Keratinocyte (primary cell): Measurements from ENCODE around the gene BBS1. TPM values are rescaled to one million over a fixed set of nuclear protein-coding genes. Genes with fewer than 3 reads are reported as not detected.

Experiments used
- DNase-seq: peaks from one replicate; pipeline ENCODE4 v3.0.0-alpha.2; 2011; ENCODE audit warnings: low read depth, missing footprints, low spot score
- FAIRE-seq: peaks from 2 replicates; lab custom pipeline; 2011; peaks lifted over from hg19 to GRCh38; lab: Jason Lieb, UNC
- H2AFZ ChIP-seq: 2 replicates; pipeline ENCODE4 v1.6.0; 2012; ENCODE audit warnings: low read length, control low read depth, inconsistent platforms; ENCODE audit not compliant: control insufficient read depth
- H3K27ac ChIP-seq: 2 replicates; pipeline ENCODE4 v1.5.1; 2011; ENCODE audit warnings: low read length; ENCODE audit not compliant: control insufficient read depth, insufficient read depth
- H3K27me3 ChIP-seq: 3 replicates; pipeline ENCODE4 v1.6.0; 2011; ENCODE audit warnings: low read length; ENCODE audit not compliant: control insufficient read depth, insufficient read depth; ENCODE audit errors: extremely low read depth
- H3K36me3 ChIP-seq, 2 experiments: 2 replicates in 1 of 2; 3 replicates in 1 of 2; pipeline ENCODE4 v1.5.1; 2011; ENCODE audit warnings: low read length in 2 of 2, mild to moderate bottlenecking in 1 of 2; ENCODE audit not compliant: control insufficient read depth in 2 of 2, insufficient read depth in 2 of 2; ENCODE audit errors: extremely low read depth in 1 of 2
- H3K4me1 ChIP-seq: 3 replicates; pipeline ENCODE4 v1.5.1; 2011; ENCODE audit warnings: low read length; ENCODE audit not compliant: control insufficient read depth, insufficient read depth; ENCODE audit errors: extremely low read depth
- H3K4me2 ChIP-seq: 3 replicates; pipeline ENCODE4 v1.6.0; 2011; ENCODE audit warnings: low read depth, low read length; ENCODE audit not compliant: control insufficient read depth, insufficient read depth; ENCODE audit errors: extremely low read depth
- H3K4me3 ChIP-seq, 3 experiments: fragments of 200-600 bp in 1 of 3; sonication (generic) in 1 of 3; 2 replicates in 2 of 3; 3 replicates in 1 of 3; pipeline ENCODE4 v1.5.1; 2011 to 2016; ENCODE audit warnings: low read length in 3 of 3, mild to moderate bottlenecking in 3 of 3, control low read depth in 2 of 3, inconsistent platforms in 1 of 3, low read depth in 1 of 3, mixed read lengths in 1 of 3, mixed run types in 1 of 3, moderate library complexity in 1 of 3; ENCODE audit not compliant: control insufficient read depth in 2 of 3, insufficient read depth in 2 of 3; ENCODE audit errors: extremely low read depth in 1 of 3
- H3K79me2 ChIP-seq: 2 replicates; pipeline ENCODE4 v1.6.0; 2012; ENCODE audit warnings: low read length; ENCODE audit not compliant: control insufficient read depth, insufficient read depth
- H3K9ac ChIP-seq: 3 replicates; pipeline ENCODE4 v1.6.0; 2011; ENCODE audit warnings: low read length; ENCODE audit not compliant: control insufficient read depth, insufficient read depth; ENCODE audit errors: extremely low read depth
- H3K9me1 ChIP-seq: 3 replicates; pipeline ENCODE4 v1.6.0; 2011; ENCODE audit warnings: low read length; ENCODE audit not compliant: control insufficient read depth, insufficient read depth; ENCODE audit errors: extremely low read depth
- H3K9me3 ChIP-seq: 2 replicates; pipeline ENCODE4 v1.5.1; 2012; ENCODE audit warnings: low read depth, low read length; ENCODE audit not compliant: control insufficient read depth
- H4K20me1 ChIP-seq: 3 replicates; pipeline ENCODE4 v1.6.0; 2011; ENCODE audit warnings: low read length; ENCODE audit not compliant: control insufficient read depth, insufficient read depth; ENCODE audit errors: extremely low read depth
- EZH2 ChIP-seq: IDR thresholded peaks from one replicate; pipeline ENCODE4 v1.6.1; 2012; ENCODE audit warnings: inconsistent platforms, mild to moderate bottlenecking, low read length, moderate library complexity
- dilution Hi-C: fragments of 300-500 bp; cut with MboI; formaldehyde crosslinking; loops from one replicate; pipeline ENCODE4 v1.7.0; 2020; ENCODE audit warnings: low sequenced_read_pairs; ENCODE audit not compliant: extremely low pct_ligation_motif_present
- polyA plus RNA-seq, 5 experiments: library from polyadenylated mRNA; depleted of rRNA in 3 of 5; stranded (reverse) in 3 of 5; stranded (forward) in 1 of 5; unstranded in 1 of 5; fragments of >200 nt; gene quantifications; 1 replicate in 1 of 5; 2 replicates in 3 of 5; 3 replicates in 1 of 5; pipeline versions ENCODE4 v1.2.1 to v1.2.3, GENCODE V29; 2011 to 2012; ENCODE audit warnings: missing spikeins in 2 of 5, low read depth in 1 of 5, low replicate concordance in 1 of 5
- TF ChIP-seq, protein P1 (sequence below), 3 experiments: IDR thresholded peaks in 1 of 3; conservative IDR thresholded peaks in 1 of 3; optimal IDR thresholded peaks in 1 of 3; 2 replicates in 2 of 3; 3 replicates in 1 of 3; pipeline versions ENCODE3 to v1.5.1; 2011; ENCODE audit warnings: low read length in 3 of 3, mild to moderate bottlenecking in 3 of 3, moderate library complexity in 2 of 3, control low read depth in 1 of 3, inconsistent platforms in 1 of 3; ENCODE audit not compliant: insufficient read depth in 2 of 3; ENCODE audit errors: extremely low read depth in 1 of 3

The BBS1 gene
- polyA plus RNA-seq, 1 donor (not counting 4 experiments of a cell fraction or from before 2014, with no cell fraction given) = 11.7 TPM

DNA sequence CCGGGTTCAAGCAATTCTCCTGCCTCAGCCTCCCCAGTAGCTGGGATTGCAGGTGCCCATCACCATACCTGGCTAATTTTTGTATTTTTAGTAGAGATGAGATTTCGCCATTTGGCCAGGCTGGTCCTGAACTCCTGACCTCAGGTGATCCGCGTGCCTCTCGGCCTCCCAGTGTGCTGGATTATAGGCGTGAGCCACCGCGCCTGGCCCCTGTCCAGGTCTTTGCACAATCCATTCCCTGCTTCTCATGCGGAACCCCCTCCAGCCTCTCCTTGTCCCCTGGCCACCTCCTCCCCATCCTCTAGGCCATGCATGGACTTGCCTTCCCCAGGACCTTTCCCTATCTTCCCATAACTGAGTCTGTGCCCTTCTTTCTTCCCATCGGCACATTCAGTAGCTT lies 21.5 kb upstream of the BBS1 start:
- no peaks in the 10 kb centered on the region for H4K20me1 ChIP-seq
- no peaks in the 10 kb centered on the region for H3K79me2 ChIP-seq
- peaks cover 35 to 43% of the 10 kb centered on the region in 2 experiments for H3K36me3 ChIP-seq
- H3K27me3 ChIP-seq = no peaks in the 10 kb centered on the region
- H3K9ac ChIP-seq = no peak overlapping the region
- H3K9me1 ChIP-seq = no peaks in the 10 kb centered on the region
- FAIRE-seq = no peak
- no peak for DNase-seq
- no peaks in the 10 kb centered on the region for H3K4me1 ChIP-seq
- H3K9me3 ChIP-seq = no peaks in the 10 kb centered on the region
- TF ChIP-seq, protein P1, sequence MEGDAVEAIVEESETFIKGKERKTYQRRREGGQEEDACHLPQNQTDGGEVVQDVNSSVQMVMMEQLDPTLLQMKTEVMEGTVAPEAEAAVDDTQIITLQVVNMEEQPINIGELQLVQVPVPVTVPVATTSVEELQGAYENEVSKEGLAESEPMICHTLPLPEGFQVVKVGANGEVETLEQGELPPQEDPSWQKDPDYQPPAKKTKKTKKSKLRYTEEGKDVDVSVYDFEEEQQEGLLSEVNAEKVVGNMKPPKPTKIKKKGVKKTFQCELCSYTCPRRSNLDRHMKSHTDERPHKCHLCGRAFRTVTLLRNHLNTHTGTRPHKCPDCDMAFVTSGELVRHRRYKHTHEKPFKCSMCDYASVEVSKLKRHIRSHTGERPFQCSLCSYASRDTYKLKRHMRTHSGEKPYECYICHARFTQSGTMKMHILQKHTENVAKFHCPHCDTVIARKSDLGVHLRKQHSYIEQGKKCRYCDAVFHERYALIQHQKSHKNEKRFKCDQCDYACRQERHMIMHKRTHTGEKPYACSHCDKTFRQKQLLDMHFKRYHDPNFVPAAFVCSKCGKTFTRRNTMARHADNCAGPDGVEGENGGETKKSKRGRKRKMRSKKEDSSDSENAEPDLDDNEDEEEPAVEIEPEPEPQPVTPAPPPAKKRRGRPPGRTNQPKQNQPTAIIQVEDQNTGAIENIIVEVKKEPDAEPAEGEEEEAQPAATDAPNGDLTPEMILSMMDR (optimal IDR thresholded peaks at IDR 0.05 in 1 of 3, IDR thresholded peaks at IDR 0.05 in 1 of 3, conservative IDR thresholded peaks at IDR 0.05 in 1 of 3; ENCODE audit: extremely low read depth in 1 of 3, insufficient read depth in 2 of 3, low read length in 3 of 3) = no peak
- no peak for TF ChIP-seq EZH2
- H3K27ac ChIP-seq = no peak overlapping the region
- dilution Hi-C loops = no loop called here
- no peak overlapping the region for H3K4me3 ChIP-seq
- H3K4me2 ChIP-seq = no peak overlapping the region
- no peak overlapping the region for H2AFZ ChIP-seq

DNA sequence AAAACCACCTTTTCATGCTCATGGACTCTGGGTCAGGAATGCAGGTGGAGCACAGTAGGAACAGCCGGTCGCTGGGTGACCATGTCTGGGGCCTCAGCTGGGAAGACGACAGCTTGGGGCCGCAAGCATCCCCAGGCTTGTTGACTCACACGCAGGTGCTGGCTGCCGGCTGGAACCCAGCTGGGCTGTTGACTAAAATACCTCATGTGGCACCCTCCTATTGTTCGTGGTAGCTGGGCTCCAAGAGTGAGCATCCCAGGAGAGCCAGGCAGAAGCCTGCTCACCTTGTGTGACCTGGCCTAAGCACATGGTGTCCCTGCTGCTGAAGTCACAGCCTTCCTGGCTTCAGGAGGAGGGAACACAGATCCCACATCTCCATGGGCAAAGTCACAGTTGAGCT lies 20.8 kb upstream of the BBS1 start:
- H3K4me1 ChIP-seq = no peaks in the 10 kb centered on the region
- peaks cover 35 to 45% of the 10 kb centered on the region in 2 experiments for H3K36me3 ChIP-seq
- no peaks in the 10 kb centered on the region for H3K27me3 ChIP-seq
- FAIRE-seq (no peak), DNase-seq (no peak)
- no peak overlapping the region for H3K27ac ChIP-seq
- H3K9me3 ChIP-seq = no peaks in the 10 kb centered on the region
- H3K9ac ChIP-seq = no peak overlapping the region
- H2AFZ ChIP-seq = no peak overlapping the region
- H3K79me2 ChIP-seq = no peaks in the 10 kb centered on the region
- TF ChIP-seq, protein P1 (optimal IDR thresholded peaks at IDR 0.05 in 1 of 3, IDR thresholded peaks at IDR 0.05 in 1 of 3, conservative IDR thresholded peaks at IDR 0.05 in 1 of 3; ENCODE audit: extremely low read depth in 1 of 3, insufficient read depth in 2 of 3, low read length in 3 of 3) = no peak
- TF ChIP-seq EZH2 = no peak
- H3K9me1 ChIP-seq = no peaks in the 10 kb centered on the region
- dilution Hi-C loops = no loop called here
- no peak overlapping the region for H3K4me3 ChIP-seq
- no peaks in the 10 kb centered on the region for H4K20me1 ChIP-seq
- H3K4me2 ChIP-seq = no peak overlapping the region
